TTC549 (cell line): ENCODE data around the gene PRR20D.
"Not testable (repeated sequence)": the region's sequence is repeated elsewhere in the genome, so short reads cannot be mapped to it uniquely, and the experiment has no call there.

Experiments used
- FAIRE-seq: peaks from 2 replicates; lab custom pipeline; 2012; peaks lifted over from hg19 to GRCh38; lab: Jason Lieb, UNC

Gene PRR20D

DNA sequence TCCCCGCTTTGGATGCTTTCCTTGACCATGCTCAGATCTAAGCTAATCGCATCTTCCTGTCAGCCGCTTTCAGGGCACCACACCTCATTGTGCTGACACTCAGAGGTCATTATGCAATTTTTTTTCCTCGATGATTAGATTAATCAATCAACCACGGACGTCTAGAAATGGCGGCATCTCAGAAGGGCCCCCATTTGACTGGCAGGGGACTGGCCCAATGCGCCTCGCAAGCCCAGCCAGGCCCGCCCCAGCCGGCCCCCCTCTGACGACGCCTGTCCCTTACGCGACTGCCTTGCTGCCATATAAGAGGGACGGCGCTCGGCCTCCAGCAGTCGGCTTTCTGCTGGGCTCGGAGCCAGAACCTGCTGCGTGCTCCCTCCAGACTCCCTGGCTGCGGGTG lies at the start of gene PRR20D:
PRR20D (plus strand) TSS at position 301 of the 400 bp plus-strand sequence. CDS start 387 bp downstream, outside the sequence.
- FAIRE-seq = not testable (repeated sequence)

DNA sequence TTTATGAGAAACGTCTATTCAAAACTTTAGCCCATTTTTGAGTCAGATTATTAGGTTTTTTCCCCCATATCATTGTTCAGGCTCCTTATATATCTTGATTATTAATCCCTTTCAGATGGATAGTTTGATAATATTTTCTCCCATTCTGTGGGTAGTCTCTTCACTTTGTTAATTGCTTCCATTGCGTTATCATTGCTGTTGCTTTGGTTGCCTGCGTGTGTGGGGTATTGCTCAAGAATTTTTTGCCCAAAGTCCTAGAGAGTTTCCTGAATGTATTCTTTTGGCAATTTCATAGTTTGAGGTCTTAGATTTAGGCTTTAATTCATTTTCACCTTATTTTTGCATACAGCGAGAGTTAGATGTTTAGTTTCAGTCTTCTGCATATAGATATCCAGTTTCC lies 45.5 kb upstream of the PRR20D start:
- FAIRE-seq = no peak

DNA sequence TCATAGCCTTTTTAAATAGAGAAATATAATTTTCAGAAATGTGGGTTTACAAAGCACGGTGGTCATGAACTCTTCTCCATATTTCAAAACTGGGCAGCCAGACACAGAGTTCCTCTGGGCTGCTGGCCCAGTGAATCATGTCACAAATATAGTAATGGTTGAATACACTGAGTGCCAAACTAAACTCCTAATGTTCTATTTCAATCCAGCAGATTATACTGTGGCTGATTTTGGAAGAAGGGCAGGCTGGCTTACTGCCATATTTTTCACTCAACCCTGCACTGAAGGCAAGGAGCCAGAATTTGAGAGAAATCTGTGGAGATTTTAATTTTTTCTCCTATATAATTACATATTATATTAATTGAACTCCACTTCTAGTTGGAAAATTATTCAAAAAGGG lies 36.8 kb upstream of the PRR20D start:
- no peak for FAIRE-seq

DNA sequence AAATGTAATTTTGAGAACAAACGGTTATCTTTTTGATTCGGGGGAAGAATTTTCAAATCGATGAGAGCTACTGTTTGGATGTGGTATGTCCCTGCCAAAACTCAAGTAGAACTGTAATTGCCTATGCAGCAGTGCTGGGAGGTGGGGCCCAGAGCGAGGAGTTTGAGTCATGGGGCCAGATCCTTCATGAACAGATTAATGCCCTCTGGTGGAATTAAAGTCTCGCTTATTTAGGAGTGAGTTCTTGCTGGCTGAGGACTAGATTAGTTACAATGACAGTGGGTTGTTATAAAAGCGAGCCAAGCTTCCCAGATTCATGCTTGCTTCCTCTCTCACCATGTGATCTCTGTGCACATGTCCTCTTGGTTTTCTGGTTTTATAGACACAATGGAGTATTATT lies 31.5 kb upstream of the PRR20D start:
- FAIRE-seq = no peak

DNA sequence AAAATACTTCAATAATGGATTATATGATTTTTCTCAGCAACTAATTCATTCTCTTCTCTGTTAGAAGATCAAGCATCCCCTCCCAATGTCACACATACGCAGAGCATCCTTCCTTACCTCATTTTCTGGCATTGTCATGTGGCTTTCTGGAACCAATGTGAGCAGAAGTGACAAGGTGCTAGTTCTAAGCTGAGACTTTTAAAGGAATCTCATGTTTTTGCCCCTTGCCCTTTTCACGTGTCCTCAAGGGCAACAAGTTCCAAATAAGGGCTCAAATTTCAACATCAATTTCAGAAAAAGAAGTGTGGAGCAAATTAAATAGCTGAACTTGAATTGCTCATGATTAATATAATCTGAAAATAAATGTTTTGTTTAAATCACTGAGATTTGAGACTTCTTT lies 24.3 kb upstream of the PRR20D start:
- FAIRE-seq = no peak

DNA sequence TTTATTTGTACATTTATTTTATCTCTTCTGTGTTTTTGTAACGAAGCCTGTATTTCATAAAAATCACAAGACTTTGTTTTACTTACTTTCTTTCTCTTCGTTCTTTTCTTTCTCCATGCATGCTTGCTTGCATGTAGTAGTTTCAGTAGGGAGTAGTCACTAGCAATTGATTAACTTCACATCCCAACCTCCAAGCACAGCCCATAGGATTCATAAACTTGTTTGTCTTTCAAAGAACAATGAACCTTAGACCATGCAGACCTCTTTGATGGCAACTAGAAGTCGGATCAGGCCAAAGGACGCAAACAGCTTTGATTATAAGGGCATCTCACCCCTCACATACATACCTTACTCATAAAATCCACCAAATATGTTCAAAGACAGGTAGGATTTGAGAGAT lies 22.8 kb upstream of the PRR20D start:
- FAIRE-seq = no peak

DNA sequence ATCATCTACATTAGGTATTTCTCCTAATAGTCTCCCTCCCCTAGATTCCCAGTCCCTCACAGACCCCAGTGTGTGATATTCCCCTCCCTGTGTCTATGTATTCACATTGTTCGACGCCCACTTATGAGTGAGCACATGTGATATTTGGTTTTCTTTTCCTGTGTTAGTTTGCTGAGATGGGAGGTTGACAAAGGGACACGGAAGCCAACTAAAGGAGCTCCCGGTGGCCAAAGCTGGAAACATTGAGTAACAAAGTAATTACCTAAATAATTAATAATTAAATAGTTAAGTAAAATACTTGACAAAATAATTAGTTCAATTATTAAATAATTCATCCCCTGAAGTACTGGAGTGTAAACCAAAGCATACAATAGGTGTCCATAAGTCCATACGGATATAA lies 21.4 kb upstream of the PRR20D start:
- no peak for FAIRE-seq

DNA sequence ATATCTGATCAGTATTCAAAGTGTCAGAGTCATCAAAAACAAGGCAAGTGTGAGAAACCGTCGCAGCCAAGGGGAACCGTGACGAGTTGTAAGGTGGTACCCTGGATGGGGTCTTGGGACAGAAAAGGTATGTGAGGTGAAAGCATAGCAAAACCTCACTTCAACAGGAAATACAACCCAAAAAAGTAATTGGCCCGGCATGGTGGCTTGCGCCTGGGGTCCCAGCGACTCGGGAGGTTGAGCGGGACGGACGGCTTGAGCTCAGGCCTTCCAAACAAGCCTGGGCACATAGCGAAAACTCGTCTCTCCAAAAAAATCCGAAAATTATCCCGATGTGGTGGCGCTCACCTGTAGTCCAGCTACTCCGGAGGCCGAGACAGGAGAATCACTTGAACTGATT lies 20.7 kb upstream of the PRR20D start:
- not testable (repeated sequence) for FAIRE-seq

DNA sequence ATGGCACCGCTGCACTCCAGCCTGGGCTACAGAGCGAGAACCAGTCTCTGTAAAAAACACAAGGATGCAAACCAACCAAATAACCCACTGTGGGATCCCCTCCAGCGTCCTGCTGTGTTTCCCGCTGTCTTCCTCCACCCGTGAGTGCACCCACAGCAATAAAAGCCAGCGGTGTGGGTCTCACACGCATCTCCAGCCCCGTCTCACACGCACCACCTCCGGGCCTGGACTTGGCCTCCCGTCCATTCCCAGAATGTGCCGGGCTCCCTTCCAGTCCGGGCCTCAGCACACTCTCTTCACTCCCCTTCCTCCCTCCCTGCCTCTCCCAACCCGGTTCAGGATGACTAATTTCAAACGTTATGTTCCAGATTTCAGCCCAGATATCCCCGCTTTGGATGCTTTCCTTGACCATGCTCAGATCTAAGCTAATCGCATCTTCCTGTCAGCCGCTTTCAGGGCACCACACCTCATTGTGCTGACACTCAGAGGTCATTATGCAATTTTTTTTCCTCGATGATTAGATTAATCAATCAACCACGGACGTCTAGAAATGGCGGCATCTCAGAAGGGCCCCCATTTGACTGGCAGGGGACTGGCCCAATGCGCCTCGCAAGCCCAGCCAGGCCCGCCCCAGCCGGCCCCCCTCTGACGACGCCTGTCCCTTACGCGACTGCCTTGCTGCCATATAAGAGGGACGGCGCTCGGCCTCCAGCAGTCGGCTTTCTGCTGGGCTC lies 20.0 kb upstream of the PRR20D start, which contains the start of gene PRR20A:
PRR20A (plus strand) TSS at position 684 of the 734 bp plus-strand sequence. CDS start 387 bp downstream, outside the sequence.
- FAIRE-seq = not testable (repeated sequence)

DNA sequence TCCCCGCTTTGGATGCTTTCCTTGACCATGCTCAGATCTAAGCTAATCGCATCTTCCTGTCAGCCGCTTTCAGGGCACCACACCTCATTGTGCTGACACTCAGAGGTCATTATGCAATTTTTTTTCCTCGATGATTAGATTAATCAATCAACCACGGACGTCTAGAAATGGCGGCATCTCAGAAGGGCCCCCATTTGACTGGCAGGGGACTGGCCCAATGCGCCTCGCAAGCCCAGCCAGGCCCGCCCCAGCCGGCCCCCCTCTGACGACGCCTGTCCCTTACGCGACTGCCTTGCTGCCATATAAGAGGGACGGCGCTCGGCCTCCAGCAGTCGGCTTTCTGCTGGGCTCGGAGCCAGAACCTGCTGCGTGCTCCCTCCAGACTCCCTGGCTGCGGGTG lies 13.2 kb upstream of the PRR20D start, which contains the start of gene PRR20B:
PRR20B (plus strand) TSS at position 301 of the 400 bp plus-strand sequence. CDS start 387 bp downstream, outside the sequence.
- not testable (repeated sequence) for FAIRE-seq

DNA sequence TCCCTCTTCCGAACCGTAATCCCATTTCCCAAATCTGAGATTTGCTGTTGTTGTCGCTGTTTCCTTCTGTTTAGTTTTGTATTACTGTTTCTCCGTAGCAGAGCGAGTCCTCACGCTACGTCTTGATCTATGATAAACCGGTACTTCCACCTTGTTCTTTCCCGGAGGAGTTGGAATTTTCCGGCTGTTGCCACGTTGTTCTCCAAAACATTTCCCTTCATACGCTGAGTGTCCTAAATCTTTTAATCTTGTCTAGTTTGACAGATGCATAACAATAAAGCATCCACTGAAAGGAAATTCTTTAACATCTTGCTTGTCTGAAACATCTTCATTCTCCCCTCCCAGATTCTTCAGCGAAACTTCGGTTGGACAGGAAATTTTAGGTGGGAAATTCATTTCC lies 12.3 kb upstream of the PRR20D start:
- not testable (repeated sequence) for FAIRE-seq

DNA sequence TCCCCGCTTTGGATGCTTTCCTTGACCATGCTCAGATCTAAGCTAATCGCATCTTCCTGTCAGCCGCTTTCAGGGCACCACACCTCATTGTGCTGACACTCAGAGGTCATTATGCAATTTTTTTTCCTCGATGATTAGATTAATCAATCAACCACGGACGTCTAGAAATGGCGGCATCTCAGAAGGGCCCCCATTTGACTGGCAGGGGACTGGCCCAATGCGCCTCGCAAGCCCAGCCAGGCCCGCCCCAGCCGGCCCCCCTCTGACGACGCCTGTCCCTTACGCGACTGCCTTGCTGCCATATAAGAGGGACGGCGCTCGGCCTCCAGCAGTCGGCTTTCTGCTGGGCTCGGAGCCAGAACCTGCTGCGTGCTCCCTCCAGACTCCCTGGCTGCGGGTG lies 6.7 kb upstream of the PRR20D start, which contains the start of gene PRR20C:
PRR20C (plus strand) TSS at position 301 of the 400 bp plus-strand sequence. CDS start 387 bp downstream, outside the sequence.
- FAIRE-seq = not testable (repeated sequence)

DNA sequence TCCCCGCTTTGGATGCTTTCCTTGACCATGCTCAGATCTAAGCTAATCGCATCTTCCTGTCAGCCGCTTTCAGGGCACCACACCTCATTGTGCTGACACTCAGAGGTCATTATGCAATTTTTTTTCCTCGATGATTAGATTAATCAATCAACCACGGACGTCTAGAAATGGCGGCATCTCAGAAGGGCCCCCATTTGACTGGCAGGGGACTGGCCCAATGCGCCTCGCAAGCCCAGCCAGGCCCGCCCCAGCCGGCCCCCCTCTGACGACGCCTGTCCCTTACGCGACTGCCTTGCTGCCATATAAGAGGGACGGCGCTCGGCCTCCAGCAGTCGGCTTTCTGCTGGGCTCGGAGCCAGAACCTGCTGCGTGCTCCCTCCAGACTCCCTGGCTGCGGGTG lies 6.5 kb downstream of the PRR20D start, which contains the start of gene PRR20E:
PRR20E (plus strand) TSS at position 301 of the 400 bp plus-strand sequence. CDS start 387 bp downstream, outside the sequence.
- not testable (repeated sequence) for FAIRE-seq

DNA sequence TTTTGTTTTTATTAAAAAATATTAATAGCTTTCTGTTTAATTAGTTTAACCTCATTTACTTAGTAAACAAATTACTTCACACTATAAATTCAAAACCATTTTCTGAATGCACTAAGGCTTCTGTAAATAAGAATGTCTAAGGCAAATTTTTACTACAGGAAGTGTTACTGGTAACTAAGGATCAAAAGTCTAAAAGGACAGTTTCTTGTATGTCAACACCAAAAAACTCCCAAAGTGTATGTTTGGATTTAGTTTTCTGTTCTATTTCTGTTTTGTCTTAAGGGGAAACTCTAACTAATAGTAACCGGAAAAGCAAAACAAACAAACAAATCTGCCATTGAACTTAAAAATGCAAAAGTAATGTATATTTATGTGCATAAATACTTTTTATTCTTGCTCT lies 31.2 kb downstream of the PRR20D start:
- no peak for FAIRE-seq

DNA sequence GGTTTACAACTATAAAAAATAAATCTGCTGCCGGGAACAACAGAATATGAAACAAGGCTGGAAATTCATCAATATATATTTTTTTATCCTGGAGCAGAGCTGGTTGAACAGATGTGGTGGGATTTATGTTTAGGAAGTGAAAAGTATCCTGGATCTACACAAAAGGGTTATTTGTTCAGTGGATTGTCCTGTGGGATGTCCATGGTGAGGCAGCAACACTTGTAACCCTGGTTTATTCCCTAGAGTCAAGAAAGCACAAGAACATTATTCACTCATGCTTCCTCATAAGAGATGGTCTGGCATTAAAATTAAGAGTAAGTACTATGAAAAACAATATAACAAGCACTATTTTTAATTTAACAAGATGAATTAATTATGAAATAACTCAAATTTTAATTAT lies 52.6 kb downstream of the PRR20D start:
- no peak for FAIRE-seq
